GM19397 (cell line): Measurements from ENCODE around the gene RPGRIP1.
"Not testable (repeated sequence)": the region's sequence is repeated elsewhere in the genome, so short reads cannot be mapped to it uniquely, and the experiment has no call there.

Source experiments
- ATAC-seq: cut with Tn5 transposase; IDR thresholded peaks from one replicate; pipeline ENCODE4 v1.9.1; 2021; ENCODE audit warnings: mild to moderate bottlenecking, moderate library complexity; ENCODE audit not compliant: unreplicated experiment

The RPGRIP1 gene

GRCh38 chr14:21279783-21280182, at the start of gene RPGRIP1:
Gene RPGRIP1 (plus strand): TSS chr14:21280083. CDS start chr14:21287977, 7,894 bp downstream.
- no peak for ATAC-seq

DNA sequence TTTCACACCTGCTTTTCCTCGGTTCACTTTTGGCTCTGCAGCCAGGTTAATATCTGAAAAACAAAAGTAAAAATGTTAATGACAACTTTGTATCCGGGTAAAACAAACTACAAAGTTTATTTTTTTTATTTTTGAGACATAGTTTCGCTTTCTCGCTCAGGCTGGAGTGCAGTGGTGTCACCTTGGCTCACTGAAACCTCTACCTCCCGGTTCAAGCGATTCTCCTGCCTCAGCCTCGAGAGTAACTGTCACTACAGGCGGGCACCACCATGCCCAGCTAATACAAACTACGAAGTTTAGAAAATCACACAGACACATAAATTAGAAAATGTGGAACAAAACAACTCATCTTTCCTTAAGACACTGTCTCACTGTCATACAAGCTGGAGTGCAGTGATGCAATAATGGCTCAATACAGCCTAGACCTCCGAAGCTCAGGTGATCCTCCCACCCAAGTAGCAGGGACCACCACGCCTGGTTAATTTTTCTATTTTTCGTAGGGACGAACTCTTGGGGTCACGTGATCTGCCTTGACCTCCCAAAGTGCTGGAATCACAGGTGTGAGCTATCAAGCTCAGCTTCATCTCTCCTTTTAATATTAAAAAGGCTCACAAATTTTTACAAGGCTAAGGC, 48.7 kb upstream of the RPGRIP1 start:
- no peak for ATAC-seq

- no peak for ATAC-seq
Measured at GRCh38 chr14:21233457-21234076, 46.3 kb upstream of the RPGRIP1 start.

- ATAC-seq: no peak
Measured at GRCh38 chr14:21234112-21234511, 45.8 kb upstream of the RPGRIP1 start.

DNA sequence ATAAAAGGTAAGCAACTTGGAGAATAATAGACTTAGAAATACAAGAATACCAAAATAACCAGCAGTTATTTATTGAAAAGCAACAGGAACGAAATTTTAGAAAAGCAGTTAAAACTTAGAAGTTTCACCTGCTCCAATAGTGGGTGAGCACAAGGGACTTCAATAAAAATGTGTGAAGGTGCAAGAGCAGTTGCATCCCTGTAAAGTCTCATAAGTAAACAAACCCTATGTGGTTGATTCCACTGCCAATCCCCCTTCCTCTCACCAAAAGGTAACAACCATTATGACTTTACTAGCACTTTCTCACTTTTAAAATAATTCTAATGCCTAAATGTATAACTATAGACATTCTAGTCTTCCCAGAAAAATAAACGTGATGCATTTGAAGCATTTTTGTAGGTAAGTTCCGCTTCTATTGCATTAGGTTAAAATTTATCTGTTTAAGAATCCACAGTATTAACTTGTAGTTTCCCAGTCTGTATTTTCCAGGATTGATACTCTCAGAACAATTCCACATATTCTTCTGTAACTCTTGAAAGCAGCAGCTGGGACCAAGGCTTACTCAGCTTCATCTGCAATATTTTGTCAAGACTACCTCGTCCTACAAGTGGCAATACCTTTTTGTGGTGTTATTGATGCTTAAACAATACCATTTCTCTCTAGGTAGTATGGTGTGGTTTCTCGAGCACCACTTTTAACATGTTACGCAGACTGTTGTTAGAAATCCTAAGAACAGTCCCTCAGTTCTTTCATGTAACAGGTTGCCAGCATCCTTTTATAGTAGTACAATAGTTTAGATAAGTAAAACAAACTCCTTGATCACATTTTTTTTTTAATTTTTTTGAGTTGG, 42.7 kb upstream of the RPGRIP1 start:
- no peak for ATAC-seq

- ATAC-seq: no peak
Measured at GRCh38 chr14:21238823-21239518, 40.9 kb upstream of the RPGRIP1 start.

DNA sequence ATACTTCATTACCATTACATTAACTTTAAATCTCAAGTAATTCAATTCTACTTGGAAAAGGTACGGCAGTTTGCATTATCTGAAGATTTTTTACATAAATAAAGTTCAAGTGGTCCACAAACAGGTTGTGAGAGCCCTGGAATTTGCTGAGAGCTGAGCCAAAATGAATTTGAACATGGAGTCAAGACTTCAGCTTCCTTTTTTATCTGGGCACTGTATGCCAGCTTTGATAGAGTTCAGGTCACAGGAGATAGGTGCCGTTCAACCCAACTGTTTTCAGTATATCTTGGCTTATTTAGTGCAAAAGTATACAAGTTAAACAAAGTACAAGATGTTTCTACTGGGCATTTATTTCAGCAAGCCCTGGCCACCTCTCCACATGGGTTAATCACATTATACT, 39.5 kb upstream of the RPGRIP1 start:
- ATAC-seq: no peak

DNA sequence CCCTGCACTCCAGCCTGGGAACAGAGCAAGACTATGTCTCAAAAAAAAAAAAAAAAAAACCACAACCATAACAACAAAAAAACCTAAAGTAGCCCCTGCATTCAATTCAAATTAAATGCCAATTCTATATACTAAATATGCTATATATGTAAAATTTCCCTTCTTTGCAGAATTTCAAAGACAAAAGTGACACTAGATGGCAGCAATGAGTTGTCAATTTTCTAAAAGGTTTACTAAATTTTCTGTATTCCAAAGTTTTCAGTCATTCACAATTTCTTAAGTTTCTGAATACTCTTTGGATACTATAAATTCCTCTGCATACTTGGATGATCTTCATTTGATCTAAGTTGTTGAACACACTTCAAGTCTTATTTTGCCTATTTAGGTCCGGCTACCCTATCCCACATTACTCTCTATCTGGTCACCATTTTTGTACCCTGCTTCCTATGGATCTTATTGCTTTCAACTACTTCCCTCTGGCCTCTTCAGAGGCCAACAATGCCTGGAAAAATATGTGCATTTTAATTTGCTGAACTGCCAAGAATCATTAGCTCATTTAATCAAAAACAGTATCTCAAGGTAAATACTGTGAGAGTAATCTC, 38.6 kb upstream of the RPGRIP1 start:
- ATAC-seq: no peak

DNA sequence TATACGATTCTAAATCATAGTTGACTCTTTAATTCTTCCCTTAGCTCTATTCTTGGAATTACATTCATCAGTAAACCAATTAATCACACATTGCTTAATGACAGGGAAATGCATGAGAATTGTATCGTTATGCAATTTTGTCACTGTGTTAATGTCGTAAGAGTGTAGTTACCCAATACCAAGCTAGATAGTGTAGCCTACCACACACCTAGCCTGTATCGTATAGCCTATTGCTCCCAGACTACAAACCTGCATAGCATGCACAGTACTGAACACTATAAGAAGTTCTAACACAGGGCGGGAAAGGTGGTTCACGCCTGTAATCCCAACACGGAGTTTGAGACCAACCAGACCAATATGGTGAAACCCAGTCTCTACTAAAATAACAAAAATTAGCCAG, 35.3 kb upstream of the RPGRIP1 start:
- ATAC-seq: no peak

DNA sequence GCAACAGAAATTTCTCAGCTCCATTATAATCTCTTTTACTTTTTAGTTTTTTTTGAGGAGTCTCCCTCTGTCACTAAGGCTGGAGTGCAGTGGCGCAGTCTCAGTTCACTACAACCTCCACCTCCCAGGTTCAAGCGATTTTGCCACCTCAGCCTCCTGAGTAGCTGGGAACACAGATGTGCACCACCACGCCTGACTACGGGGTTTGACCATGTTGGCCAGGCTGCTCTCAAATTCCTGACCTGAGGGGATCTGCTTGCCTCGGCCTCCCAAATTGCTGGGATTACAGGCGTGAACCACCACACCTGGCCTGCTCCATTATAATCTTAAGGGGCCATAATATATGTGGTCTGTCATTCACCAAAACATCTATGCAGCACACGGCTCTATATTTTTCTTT, 34.1 kb upstream of the RPGRIP1 start:
- ATAC-seq: no peak

- ATAC-seq: no peak
Measured at GRCh38 chr14:21248338-21248737, 31.5 kb upstream of the RPGRIP1 start.

GRCh38 chr14:21248739-21249411, 31.0 kb upstream of the RPGRIP1 start:
- ATAC-seq: no peak

- no peak for ATAC-seq
Measured at GRCh38 chr14:21251215-21251614, 28.7 kb upstream of the RPGRIP1 start.

GRCh38 chr14:21252149-21252548, 27.7 kb upstream of the RPGRIP1 start:
- no peak for ATAC-seq

GRCh38 chr14:21255385-21256101, 24.3 kb upstream of the RPGRIP1 start:
- no peak for ATAC-seq

DNA sequence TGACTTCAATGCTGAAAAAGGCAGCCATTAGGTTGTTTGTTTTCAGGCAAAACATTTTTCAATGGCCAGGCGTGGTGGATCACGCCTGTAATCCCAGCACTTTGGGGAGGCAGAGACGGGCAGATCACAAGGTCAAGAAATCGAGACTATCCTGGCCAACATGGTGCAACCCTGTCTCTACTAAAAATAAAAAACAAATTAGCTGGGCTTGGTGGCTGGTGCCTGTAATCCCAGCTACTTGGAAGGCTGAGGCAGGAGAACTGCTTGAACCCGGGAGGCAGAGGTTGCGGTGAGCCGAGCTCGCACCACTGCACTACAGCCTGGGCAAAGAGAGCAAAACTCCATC, 23.8 kb upstream of the RPGRIP1 start:
- not testable (repeated sequence) for ATAC-seq

GRCh38 chr14:21256539-21257393, 23.1 kb upstream of the RPGRIP1 start:
- no peak for ATAC-seq

- ATAC-seq: no peak
Measured at GRCh38 chr14:21257394-21257909, 22.4 kb upstream of the RPGRIP1 start.
